Measurements from ENCODE around the gene MINDY1.

GRCh38 chr1:150973836-150974579 is 32.7 kb downstream of the MINDY1 start:
- TF ChIP-seq CTCF (conservative IDR thresholded peaks at IDR 0.05 in 1 of 2, IDR thresholded peaks at IDR 0.05 in 1 of 2; ENCODE audit: extremely low read depth in 1 of 2, insufficient read depth in 1 of 2, low read depth in 1 of 2, low read length in 2 of 2): no peak
- no peak for TF ChIP-seq EZH2 (IDR thresholded peaks at IDR 0.05; ENCODE audit: borderline replicate concordance, low read length)
